ENCODE results near the gene EFCAB8.

EFCAB8 gene

GRCh38 chr20:32845786-32846185 is 12.9 kb upstream of the EFCAB8 start:
- Histone ChIP-seq H3K4me3 (ENCODE audit: low read length) (no peak overlapping the region), H3K36me3 (ENCODE audit: control insufficient read depth, low read length) (peaks cover 84% of the 10 kb centered on the region), H3K9me2 (replicated peaks; ENCODE audit: control insufficient read depth, low read length) (no peaks in the 10 kb centered on the region), H4K20me1 (ENCODE audit: control insufficient read depth, insufficient read depth, low read depth, low read length) (no peaks in the 10 kb centered on the region), H3K4me1 (ENCODE audit: control insufficient read depth, low read length) (no peaks in the 10 kb centered on the region), H3K79me2 (ENCODE audit: control insufficient read depth, low read length) (peaks cover 40% of the 10 kb centered on the region), H3K27ac (ENCODE audit: low read depth, low read length) (no peak overlapping the region), H3K4me2 (ENCODE audit: low read length) (no peak overlapping the region), H3K9me3 (ENCODE audit: control insufficient read depth, insufficient read depth, low read length) (no peaks in the 10 kb centered on the region), H3F3A (ENCODE audit: control insufficient read depth, insufficient read depth) (no peaks in the 10 kb centered on the region), H3K27me3 (ENCODE audit: control insufficient read depth, low read length) (no peaks in the 10 kb centered on the region)
- no peak for TF ChIP-seq EZH2phosphoT487 (IDR thresholded peaks at IDR 0.05; ENCODE audit: borderline replicate concordance, low read length)
- TF ChIP-seq CTCF (IDR thresholded peaks at IDR 0.05; ENCODE audit: low read depth, low read length, poor library complexity, severe bottlenecking), result no peak

GRCh38 chr20:32846852-32847251 is 11.9 kb upstream of the EFCAB8 start:
- Histone ChIP-seq H3K4me1 (ENCODE audit: control insufficient read depth, low read length) (no peaks in the 10 kb centered on the region), H3K79me2 (ENCODE audit: control insufficient read depth, low read length) (peaks cover 32% of the 10 kb centered on the region)

GRCh38 chr20:32847964-32848363 is 10.8 kb upstream of the EFCAB8 start:
- no peaks in the 10 kb centered on the region for H4K20me1 ChIP-seq (ENCODE audit: control insufficient read depth, insufficient read depth, low read depth, low read length)
- H3K27ac ChIP-seq (ENCODE audit: low read depth, low read length), result no peak overlapping the region
- no peaks in the 10 kb centered on the region for H3K27me3 ChIP-seq (ENCODE audit: control insufficient read depth, low read length)
- no peaks in the 10 kb centered on the region for H3F3A ChIP-seq (ENCODE audit: control insufficient read depth, insufficient read depth)
- TF ChIP-seq CTCF (IDR thresholded peaks at IDR 0.05; ENCODE audit: low read depth, low read length, poor library complexity, severe bottlenecking), result no peak
- no peak for TF ChIP-seq EZH2phosphoT487 (IDR thresholded peaks at IDR 0.05; ENCODE audit: borderline replicate concordance, low read length)
- H3K9me3 ChIP-seq (ENCODE audit: control insufficient read depth, insufficient read depth, low read length), result no peaks in the 10 kb centered on the region
- peaks cover 86% of the 10 kb centered on the region for H3K36me3 ChIP-seq (ENCODE audit: control insufficient read depth, low read length)
- no peaks in the 10 kb centered on the region for H3K4me1 ChIP-seq (ENCODE audit: control insufficient read depth, low read length)
- peaks cover 24% of the 10 kb centered on the region for H3K79me2 ChIP-seq (ENCODE audit: control insufficient read depth, low read length)
- no peaks in the 10 kb centered on the region for H3K9me2 ChIP-seq (replicated peaks; ENCODE audit: control insufficient read depth, low read length)
- no peak overlapping the region for H3K4me3 ChIP-seq (ENCODE audit: low read length)
- H3K4me2 ChIP-seq (ENCODE audit: low read length), result no peak overlapping the region

More at GRCh38 chr20:32846852-32847251, 11.9 kb upstream of the EFCAB8 start:
- H3K27ac ChIP-seq (ENCODE audit: low read depth, low read length), result no peak overlapping the region
- H3F3A ChIP-seq (ENCODE audit: control insufficient read depth, insufficient read depth), result no peaks in the 10 kb centered on the region
- no peaks in the 10 kb centered on the region for H4K20me1 ChIP-seq (ENCODE audit: control insufficient read depth, insufficient read depth, low read depth, low read length)
- H3K9me2 ChIP-seq (replicated peaks; ENCODE audit: control insufficient read depth, low read length), result no peaks in the 10 kb centered on the region
- no peak overlapping the region for H3K4me2 ChIP-seq (ENCODE audit: low read length)
- no peak overlapping the region for H3K4me3 ChIP-seq (ENCODE audit: low read length)
- H3K36me3 ChIP-seq (ENCODE audit: control insufficient read depth, low read length), result peaks cover 85% of the 10 kb centered on the region
- TF ChIP-seq EZH2phosphoT487 (IDR thresholded peaks at IDR 0.05; ENCODE audit: borderline replicate concordance, low read length), result no peak
- no peak for TF ChIP-seq CTCF (IDR thresholded peaks at IDR 0.05; ENCODE audit: low read depth, low read length, poor library complexity, severe bottlenecking)
- no peaks in the 10 kb centered on the region for H3K27me3 ChIP-seq (ENCODE audit: control insufficient read depth, low read length)
- no peaks in the 10 kb centered on the region for H3K9me3 ChIP-seq (ENCODE audit: control insufficient read depth, insufficient read depth, low read length)
